Pancreas (tissue), 10 donors: ENCODE measurements around the gene CFAP73. TPM values are rescaled to one million over a fixed set of nuclear protein-coding genes. Genes with fewer than 3 reads are reported as not detected.

Source experiments
- ATAC-seq, 4 donors: fragments of 200-7000 bp; cut with Tn5 transposase; one replicate each; pipeline versions ENCODE4 v1.8.0 to v1.9.1; 2020; ENCODE audit warnings: mild to moderate bottlenecking in 4 of 4, moderate library complexity in 4 of 4
- DNase-seq, 6 donors: peaks; one replicate each; pipeline ENCODE4 v3.0.0-alpha.2; 2020
- FAIRE-seq: peaks from 2 replicates; lab custom pipeline; 2012; peaks lifted over from hg19 to GRCh38; lab: Jason Lieb, UNC
- H3K27ac ChIP-seq, 4 donors: fragments of 200-600 bp; sonication (generic); 1 replicate in 3 of 4; 2 replicates in 1 of 4; pipeline versions ENCODE4 v1.5.0 to v1.8.0; 2020
- H3K27me3 ChIP-seq, 4 donors: fragments of 200-600 bp; one replicate each; pipeline ENCODE4 v1.8.0; 2021
- H3K36me3 ChIP-seq, 3 donors: fragments of 200-600 bp; sonication (generic) in 1 of 3; one replicate each; pipeline versions ENCODE4 v1.5.0 to v1.8.0; 2020 to 2021
- H3K4me1 ChIP-seq, 3 donors: fragments of 200-600 bp; one replicate each; pipeline ENCODE4 v1.8.0; 2021
- H3K4me3 ChIP-seq, 4 donors: fragments of 200-600 bp; sonication (generic) in 2 of 4; one replicate each; pipeline versions ENCODE4 v1.5.0 to v1.8.0; 2020 to 2021
- H3K9me3 ChIP-seq, 4 donors: fragments of 200-600 bp; one replicate each; pipeline ENCODE4 v1.8.0; 2021
- WGBS, 2 donors: extraction: QIAGEN DNeasy Blood & Tissue Kit; methylation state at CpG; one replicate each; pipeline ENCODE4 v1.1.7; 2013; 5-methylcytosine and 5-hydroxymethylcytosine counted together
- intact Hi-C, 3 donors: fragments of 100-400 bp; cut with DNase I; formaldehyde crosslinking; loops; one replicate each; pipeline versions ENCODE4 v1.11.1 to v1.14.2; 2022
- polyA plus RNA-seq, 2 donors: library from polyadenylated mRNA; stranded (reverse); fragments of 200-250 nt; gene quantifications; one replicate each; pipeline ENCODE4 v1.2.3, GENCODE V29; 2013
- total RNA-seq, 6 donors: library from RNA; stranded (reverse); fragmentation: NEBNext Ultra II Directional in 4 of 6; extraction: Animal tissue kit (Norgen Biotek cat#: 25700) in 4 of 6; gene quantifications; one replicate each; pipeline versions ENCODE4 v1.2.1 to v1.2.4, GENCODE V29; 2021 to 2023
- TF ChIP-seq, protein P1 (sequence below), 4 donors: fragments of 200-600 bp; sonication (generic) in 3 of 4; IDR thresholded peaks; one replicate each; pipeline versions ENCODE4 v1.5.0 to v1.8.0; 2021; ENCODE audit warnings: antibody characterized with exemption in 4 of 4
- donor health status: healthy with polysubstance abuse.
- donor health status: DM: no; HTN: no; CAD: no; lungs with moderate emphysema.
- donor health status: DM: no; HTN: no; CAD: no.
- donor health status: control.
- donor health status: control.
- donor health status: Bipolar disorder and iron deficiency.
- donor health status: DM: yes; HTN: yes; CAD: no.
- donor health status: DM: no; HTN: no; CAD: no.
- donor health status: DM: no; HTN: no; CAD: no.
- donor health status: DM: yes; HTN: yes; CAD: no.

Gene CFAP73
- total and polyA plus RNA-seq, 8 donors, result 0.12 to 0.61 (median 0.23) TPM; not detected in 3

DNA sequence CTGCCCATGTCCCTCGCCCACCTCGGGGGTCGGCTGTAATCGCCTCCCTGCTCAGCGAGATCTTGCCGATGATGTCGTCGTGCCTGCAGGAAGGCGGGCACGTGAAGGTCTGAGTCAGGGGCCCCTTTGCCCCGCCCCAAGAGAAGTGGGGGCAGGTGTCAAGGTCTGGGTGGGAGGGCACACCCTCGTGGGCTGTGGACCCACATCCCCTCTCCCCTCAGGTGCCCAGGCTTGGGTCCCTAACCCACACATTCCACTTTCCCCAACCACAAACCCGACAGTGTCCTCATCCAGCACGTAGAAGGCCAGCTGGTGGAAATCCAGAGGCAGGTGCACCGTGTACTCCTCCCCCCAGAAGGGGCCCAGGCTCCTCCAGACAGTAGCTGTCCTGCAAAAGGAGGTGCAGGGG is 21.7 kb upstream of the CFAP73 start:
- intact Hi-C loops, result no loop called here
- WGBS, 2 donors, result 40 to 43% methylated on average over 14 to 15 of the region's 15 CpGs
- H3K9me3 ChIP-seq, result no peaks in the 10 kb centered on the region
- ATAC-seq (no peak), DNase-seq (peak in 1 of 6 donors; percentile 23), FAIRE-seq (no peak)
- no peak overlapping the region for H3K27ac ChIP-seq
- no peaks in the 10 kb centered on the region for H3K4me1 ChIP-seq
- H3K4me3 ChIP-seq, result no peak overlapping the region
- no peaks in the 10 kb centered on the region for H3K36me3 ChIP-seq
- TF ChIP-seq, protein P1, sequence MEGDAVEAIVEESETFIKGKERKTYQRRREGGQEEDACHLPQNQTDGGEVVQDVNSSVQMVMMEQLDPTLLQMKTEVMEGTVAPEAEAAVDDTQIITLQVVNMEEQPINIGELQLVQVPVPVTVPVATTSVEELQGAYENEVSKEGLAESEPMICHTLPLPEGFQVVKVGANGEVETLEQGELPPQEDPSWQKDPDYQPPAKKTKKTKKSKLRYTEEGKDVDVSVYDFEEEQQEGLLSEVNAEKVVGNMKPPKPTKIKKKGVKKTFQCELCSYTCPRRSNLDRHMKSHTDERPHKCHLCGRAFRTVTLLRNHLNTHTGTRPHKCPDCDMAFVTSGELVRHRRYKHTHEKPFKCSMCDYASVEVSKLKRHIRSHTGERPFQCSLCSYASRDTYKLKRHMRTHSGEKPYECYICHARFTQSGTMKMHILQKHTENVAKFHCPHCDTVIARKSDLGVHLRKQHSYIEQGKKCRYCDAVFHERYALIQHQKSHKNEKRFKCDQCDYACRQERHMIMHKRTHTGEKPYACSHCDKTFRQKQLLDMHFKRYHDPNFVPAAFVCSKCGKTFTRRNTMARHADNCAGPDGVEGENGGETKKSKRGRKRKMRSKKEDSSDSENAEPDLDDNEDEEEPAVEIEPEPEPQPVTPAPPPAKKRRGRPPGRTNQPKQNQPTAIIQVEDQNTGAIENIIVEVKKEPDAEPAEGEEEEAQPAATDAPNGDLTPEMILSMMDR (IDR thresholded peaks at IDR 0.05), result no peak
- H3K27me3 ChIP-seq, result no peaks in the 10 kb centered on the region

DNA sequence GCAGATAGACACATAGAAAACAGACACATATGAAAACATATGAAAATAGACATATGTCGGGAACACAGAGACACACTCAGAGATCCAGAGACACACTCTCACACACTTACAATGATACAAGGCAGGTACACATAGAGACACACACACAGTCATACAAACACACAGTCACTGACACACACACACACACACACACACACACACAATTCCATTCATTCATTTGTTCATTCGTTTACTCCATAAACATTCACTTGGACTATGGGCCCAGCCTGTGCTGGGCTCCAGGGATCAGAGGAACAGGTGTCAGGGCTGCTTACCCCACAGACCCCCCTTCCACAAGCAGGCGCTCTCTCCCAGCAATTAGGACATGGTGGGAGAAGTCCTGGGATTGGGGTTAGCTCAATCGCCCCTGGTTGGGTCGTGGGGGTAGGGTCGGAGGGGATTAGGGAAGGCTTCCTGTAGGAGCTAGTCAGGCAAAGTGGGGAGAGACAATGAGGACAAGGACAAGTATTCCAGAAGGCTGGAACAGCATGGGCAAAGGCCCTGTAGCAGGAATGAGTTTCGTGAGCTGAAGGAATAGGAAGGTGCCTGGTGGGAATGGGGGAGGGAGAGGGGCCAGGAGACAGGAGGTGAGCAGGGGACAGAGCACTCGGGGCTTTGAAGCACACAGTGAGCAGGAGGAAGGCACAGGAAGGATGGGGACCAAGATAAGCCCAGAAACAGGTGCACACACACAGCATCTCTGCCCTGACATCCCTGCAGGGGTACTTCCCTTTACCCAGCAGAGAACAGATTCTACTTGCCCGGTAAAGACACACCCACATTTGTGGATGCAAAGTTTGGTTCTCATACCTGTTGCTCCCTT is 20.5 kb upstream of the CFAP73 start:
- H3K27me3 ChIP-seq, result no peaks in the 10 kb centered on the region
- H3K9me3 ChIP-seq, result no peaks in the 10 kb centered on the region
- no peaks in the 10 kb centered on the region for H3K36me3 ChIP-seq
- TF ChIP-seq, protein P1 (IDR thresholded peaks at IDR 0.05), result no peak
- intact Hi-C loops, result no loop called here
- no peaks in the 10 kb centered on the region for H3K4me1 ChIP-seq
- DNase-seq (peak in 1 of 6 donors; percentile 5), ATAC-seq (no peak), FAIRE-seq (no peak)
- WGBS, 2 donors, result 64 to 73% methylated on average over 9 of the region's 9 CpGs
- no peak overlapping the region for H3K27ac ChIP-seq
- no peak overlapping the region for H3K4me3 ChIP-seq

DNA sequence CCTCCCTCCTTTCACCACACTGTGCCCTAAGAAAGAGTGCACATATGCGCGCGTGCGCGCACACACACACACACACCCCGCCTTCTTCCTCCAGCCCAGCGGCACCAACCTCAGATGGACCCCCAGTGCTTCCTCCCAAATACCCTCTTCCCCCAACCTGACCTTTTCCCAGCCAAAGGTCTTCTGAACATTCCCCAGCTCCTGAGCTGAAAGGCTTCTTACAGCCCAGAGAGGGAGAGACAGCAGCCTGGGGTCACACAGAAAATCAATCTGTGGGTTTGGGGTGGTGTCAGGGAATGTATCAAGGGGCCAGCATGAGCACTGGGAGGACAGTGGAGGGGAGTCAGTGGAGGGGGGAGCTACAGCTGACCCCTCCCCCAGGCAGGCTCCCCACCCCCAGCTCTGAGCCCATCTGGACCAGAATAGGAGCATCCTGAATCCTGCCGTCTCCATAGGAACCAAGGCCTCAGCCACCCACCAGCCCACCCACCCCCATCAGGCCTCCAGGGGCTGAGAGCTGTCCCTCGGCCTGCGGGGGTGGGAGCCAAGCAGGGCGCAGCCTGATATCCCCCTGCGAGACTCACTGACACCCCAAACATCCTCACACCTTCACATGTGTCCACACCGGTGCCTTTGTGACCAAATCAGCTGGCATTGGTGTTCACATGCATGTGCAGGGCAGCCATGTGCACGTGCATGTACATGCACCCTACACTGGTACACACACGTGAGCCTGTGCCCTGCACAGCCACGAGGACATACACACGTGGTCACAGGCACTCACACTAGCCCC is 19.7 kb upstream of the CFAP73 start:
- Histone ChIP-seq H3K4me1 (no peaks in the 10 kb centered on the region), H3K4me3 (no peak overlapping the region), H3K9me3 (no peaks in the 10 kb centered on the region), H3K27ac (no peak overlapping the region), H3K27me3 (no peaks in the 10 kb centered on the region), H3K36me3 (no peaks in the 10 kb centered on the region)
- FAIRE-seq (no peak), DNase-seq (peak in 1 of 6 donors; percentile 16), ATAC-seq (no peak)
- 72 to 78% methylated on average over 17 of the region's 17 CpGs for WGBS, 2 donors
- intact Hi-C loops, result no loop called here
- TF ChIP-seq, protein P1 (IDR thresholded peaks at IDR 0.05), result no peak

DNA sequence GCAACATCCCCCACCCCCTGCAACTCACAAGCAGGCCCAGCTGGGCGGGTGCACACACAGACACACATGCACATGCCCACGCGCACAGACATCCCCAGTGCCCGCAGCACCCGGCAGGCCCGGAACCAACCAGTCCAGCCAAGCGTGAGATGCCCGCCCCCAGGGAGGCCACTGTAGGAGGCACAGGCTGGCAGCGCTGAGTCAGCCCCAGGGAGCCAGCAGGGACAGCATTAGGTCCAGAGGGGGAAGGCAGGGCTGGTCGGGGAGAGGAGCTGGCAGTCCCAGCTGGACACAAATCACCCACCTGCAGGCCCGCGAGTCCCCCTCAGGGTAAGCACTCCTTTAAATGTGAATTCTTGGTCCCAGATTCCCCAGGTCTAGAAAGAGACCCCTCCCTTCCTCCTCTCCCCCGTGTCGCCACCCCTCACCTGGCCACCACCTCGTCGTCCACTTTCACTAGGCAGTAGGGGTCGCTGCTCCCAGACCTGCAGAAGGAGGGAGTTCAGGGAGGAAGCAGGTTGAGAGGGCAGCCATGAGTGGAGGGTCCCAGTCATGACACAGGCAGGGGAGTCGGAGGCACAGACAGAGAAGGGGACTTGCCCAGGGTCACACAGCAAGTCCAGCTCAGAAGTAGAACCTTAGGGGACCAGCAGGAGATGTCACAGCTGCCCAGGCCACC is 18.9 kb upstream of the CFAP73 start:
- Histone ChIP-seq H3K4me1 (no peaks in the 10 kb centered on the region), H3K27ac (no peak overlapping the region), H3K27me3 (no peaks in the 10 kb centered on the region), H3K36me3 (no peaks in the 10 kb centered on the region), H3K4me3 (no peak overlapping the region), H3K9me3 (no peaks in the 10 kb centered on the region)
- TF ChIP-seq, protein P1 (IDR thresholded peaks at IDR 0.05), result no peak
- peak in 2 of 4 donors; percentile 74 to 75 for ATAC-seq
- peak in 1 of 6 donors; percentile 64 for DNase-seq
- WGBS, 2 donors, result 59 to 61% methylated on average over 18 of the region's 18 CpGs
- FAIRE-seq, result no peak
- intact Hi-C loops, result no loop called here
